B cell (primary cell): Measurements from ENCODE around the gene TIAL1.
"Not testable (repeated sequence)": the region's sequence is repeated elsewhere in the genome, so short reads cannot be mapped to it uniquely, and the experiment has no call there.

ENCODE experiments used
- CTCF ChIP-seq: fragments of 200-600 bp; IDR thresholded peaks from one replicate; pipeline ENCODE4 v1.8.0; 2022; ENCODE audit warnings: antibody characterized with exemption, mild to moderate bottlenecking
- EZH2 ChIP-seq: IDR thresholded peaks from 2 replicates; pipeline ENCODE4 v1.6.1; 2012; ENCODE audit warnings: borderline replicate concordance, low read depth, mild to moderate bottlenecking, moderate library complexity, low read length; ENCODE audit not compliant: insufficient read depth, poor library complexity, severe bottlenecking

- TF ChIP-seq CTCF, EZH2: not testable (repeated sequence)
These were observed 40.7 kb downstream of the TIAL1 start for GRCh38 chr10:119556081-119556480.
